Measurements from ENCODE around the gene MYLK.

The MYLK gene

GRCh38 chr3:123694366-123695087 is 189.6 kb downstream of the MYLK start:
- Histone ChIP-seq H3K79me2 (ENCODE audit: insufficient read depth, low read length) (no peaks in the 10 kb centered on the region), H3K9me2 (ENCODE audit: low read depth, low read length) (no peaks in the 10 kb centered on the region), H2AFZ (ENCODE audit: low read length) (no peak overlapping the region), H3K36me3 (ENCODE audit: insufficient read depth, low read length) (no peaks in the 10 kb centered on the region), H3K27ac (ENCODE audit: low read depth, low read length, poor library complexity, severe bottlenecking) (no peak overlapping the region), H3K4me2 (ENCODE audit: low read length) (no peak overlapping the region), H3K27me3 (ENCODE audit: insufficient read depth, low read length) (no peaks in the 10 kb centered on the region), H3K9me3 (ENCODE audit: low read length) (no peaks in the 10 kb centered on the region), H3K9ac (ENCODE audit: low read length) (no peak overlapping the region), H3K4me3 (ENCODE audit: low read depth, low read length, poor library complexity, severe bottlenecking) (no peak overlapping the region), H3F3A (ENCODE audit: insufficient read depth, low read length) (no peaks in the 10 kb centered on the region), H4K20me1 (ENCODE audit: insufficient read depth, low read length) (no peaks in the 10 kb centered on the region), H3K4me1 (ENCODE audit: insufficient read depth, low read length, severe bottlenecking) (no peaks in the 10 kb centered on the region)
- TF ChIP-seq, protein P1, sequence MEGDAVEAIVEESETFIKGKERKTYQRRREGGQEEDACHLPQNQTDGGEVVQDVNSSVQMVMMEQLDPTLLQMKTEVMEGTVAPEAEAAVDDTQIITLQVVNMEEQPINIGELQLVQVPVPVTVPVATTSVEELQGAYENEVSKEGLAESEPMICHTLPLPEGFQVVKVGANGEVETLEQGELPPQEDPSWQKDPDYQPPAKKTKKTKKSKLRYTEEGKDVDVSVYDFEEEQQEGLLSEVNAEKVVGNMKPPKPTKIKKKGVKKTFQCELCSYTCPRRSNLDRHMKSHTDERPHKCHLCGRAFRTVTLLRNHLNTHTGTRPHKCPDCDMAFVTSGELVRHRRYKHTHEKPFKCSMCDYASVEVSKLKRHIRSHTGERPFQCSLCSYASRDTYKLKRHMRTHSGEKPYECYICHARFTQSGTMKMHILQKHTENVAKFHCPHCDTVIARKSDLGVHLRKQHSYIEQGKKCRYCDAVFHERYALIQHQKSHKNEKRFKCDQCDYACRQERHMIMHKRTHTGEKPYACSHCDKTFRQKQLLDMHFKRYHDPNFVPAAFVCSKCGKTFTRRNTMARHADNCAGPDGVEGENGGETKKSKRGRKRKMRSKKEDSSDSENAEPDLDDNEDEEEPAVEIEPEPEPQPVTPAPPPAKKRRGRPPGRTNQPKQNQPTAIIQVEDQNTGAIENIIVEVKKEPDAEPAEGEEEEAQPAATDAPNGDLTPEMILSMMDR (IDR thresholded peaks at IDR 0.05; ENCODE audit: low read length) = no peak
- no peak for TF ChIP-seq EZH2 (IDR thresholded peaks at IDR 0.05; ENCODE audit: borderline replicate concordance, low read length)

DNA sequence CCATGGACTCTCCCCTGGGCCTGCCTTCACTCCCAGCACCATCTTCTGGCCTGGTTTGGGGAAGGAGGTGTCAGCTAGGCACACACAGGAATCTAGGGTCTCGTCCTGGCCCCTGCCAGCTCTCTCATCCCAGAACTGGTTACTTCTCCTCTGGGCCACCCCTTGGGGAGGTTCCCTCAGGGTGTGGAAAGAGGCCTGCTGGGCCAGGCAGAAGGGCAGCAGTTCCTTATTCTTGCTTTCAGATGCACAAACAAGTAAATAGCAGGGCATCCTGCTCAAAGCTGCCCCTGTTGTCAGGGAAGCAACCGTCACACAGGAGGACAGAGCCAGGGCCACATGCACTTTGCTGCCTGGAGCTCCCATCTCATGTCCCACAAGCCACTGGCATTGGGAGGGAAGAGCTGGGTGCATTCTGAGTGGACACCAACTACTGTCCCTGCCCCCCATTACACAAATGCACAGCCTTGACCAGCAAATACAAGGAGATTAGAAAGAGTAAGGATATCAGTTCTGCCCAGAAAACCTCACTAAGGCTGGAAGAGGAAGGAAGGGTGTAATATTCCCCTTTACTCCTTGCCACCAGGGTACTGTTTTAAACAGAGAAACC is 190.4 kb downstream of the MYLK start:
- Histone ChIP-seq H3K4me1 (ENCODE audit: insufficient read depth, low read length, severe bottlenecking) (no peaks in the 10 kb centered on the region), H3K4me3 (ENCODE audit: low read depth, low read length, poor library complexity, severe bottlenecking) (no peak overlapping the region), H3F3A (ENCODE audit: insufficient read depth, low read length) (no peaks in the 10 kb centered on the region), H3K27me3 (ENCODE audit: insufficient read depth, low read length) (no peaks in the 10 kb centered on the region), H3K9me3 (ENCODE audit: low read length) (no peaks in the 10 kb centered on the region), H3K9me2 (ENCODE audit: low read depth, low read length) (no peaks in the 10 kb centered on the region), H3K4me2 (ENCODE audit: low read length) (no peak overlapping the region), H3K36me3 (ENCODE audit: insufficient read depth, low read length) (no peaks in the 10 kb centered on the region), H2AFZ (ENCODE audit: low read length) (no peak overlapping the region), H3K27ac (ENCODE audit: low read depth, low read length, poor library complexity, severe bottlenecking) (no peak overlapping the region), H3K9ac (ENCODE audit: low read length) (no peak overlapping the region), H3K79me2 (ENCODE audit: insufficient read depth, low read length) (no peaks in the 10 kb centered on the region), H4K20me1 (ENCODE audit: insufficient read depth, low read length) (no peaks in the 10 kb centered on the region)
- TF ChIP-seq, protein P1 (IDR thresholded peaks at IDR 0.05; ENCODE audit: low read length) = no peak

GRCh38 chr3:123692671-123693070 is 191.5 kb downstream of the MYLK start:
- no peaks in the 10 kb centered on the region for H4K20me1 ChIP-seq (ENCODE audit: insufficient read depth, low read length)
- H3K79me2 ChIP-seq (ENCODE audit: insufficient read depth, low read length) = no peaks in the 10 kb centered on the region
- H3K9ac ChIP-seq (ENCODE audit: low read length) = no peak overlapping the region
- no peak overlapping the region for H3K4me3 ChIP-seq (ENCODE audit: low read depth, low read length, poor library complexity, severe bottlenecking)
- no peak overlapping the region for H3K27ac ChIP-seq (ENCODE audit: low read depth, low read length, poor library complexity, severe bottlenecking)
- no peaks in the 10 kb centered on the region for H3K4me1 ChIP-seq (ENCODE audit: insufficient read depth, low read length, severe bottlenecking)
- H3K4me2 ChIP-seq (ENCODE audit: low read length) = no peak overlapping the region
- H3K27me3 ChIP-seq (ENCODE audit: insufficient read depth, low read length) = no peaks in the 10 kb centered on the region
- no peaks in the 10 kb centered on the region for H3F3A ChIP-seq (ENCODE audit: insufficient read depth, low read length)
- no peaks in the 10 kb centered on the region for H3K9me3 ChIP-seq (ENCODE audit: low read length)
- no peak for TF ChIP-seq EZH2 (IDR thresholded peaks at IDR 0.05; ENCODE audit: borderline replicate concordance, low read length)
- TF ChIP-seq, protein P1 (IDR thresholded peaks at IDR 0.05; ENCODE audit: low read length) = no peak
- H3K9me2 ChIP-seq (ENCODE audit: low read depth, low read length) = no peaks in the 10 kb centered on the region
- H2AFZ ChIP-seq (ENCODE audit: low read length) = no peak overlapping the region
- H3K36me3 ChIP-seq (ENCODE audit: insufficient read depth, low read length) = no peaks in the 10 kb centered on the region

Measured in OCI-LY1 (cell line).